GM18870 (cell line): ENCODE measurements around the gene CHFR.
"Not testable (repeated sequence)": the region's sequence is repeated elsewhere in the genome, so short reads cannot be mapped to it uniquely, and the experiment has no call there.

Experiments used
- ATAC-seq: cut with Tn5 transposase; IDR thresholded peaks from one replicate; pipeline ENCODE4 v1.9.1; 2021; ENCODE audit warnings: moderate library complexity; ENCODE audit not compliant: unreplicated experiment

The CHFR gene

DNA sequence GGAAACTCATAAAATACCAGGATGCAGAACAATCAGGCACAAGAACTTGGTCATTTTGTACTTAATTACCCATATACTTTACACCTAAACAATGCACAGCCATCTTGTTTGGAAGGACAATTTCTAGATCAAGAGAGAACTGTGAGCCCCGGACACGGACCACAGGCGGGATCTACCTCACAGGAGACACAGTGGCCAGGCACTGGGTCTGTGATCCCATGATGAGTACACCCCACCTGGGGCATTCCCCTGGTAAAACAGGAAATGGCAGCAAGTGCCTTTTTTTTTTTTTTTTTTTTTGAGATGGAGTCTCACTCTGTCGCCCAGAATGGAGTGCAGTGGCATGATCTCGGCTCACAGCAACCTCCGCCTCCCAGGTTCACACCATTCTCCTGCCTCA lies 74.0 kb downstream of the CHFR start:
- no peak for ATAC-seq

DNA sequence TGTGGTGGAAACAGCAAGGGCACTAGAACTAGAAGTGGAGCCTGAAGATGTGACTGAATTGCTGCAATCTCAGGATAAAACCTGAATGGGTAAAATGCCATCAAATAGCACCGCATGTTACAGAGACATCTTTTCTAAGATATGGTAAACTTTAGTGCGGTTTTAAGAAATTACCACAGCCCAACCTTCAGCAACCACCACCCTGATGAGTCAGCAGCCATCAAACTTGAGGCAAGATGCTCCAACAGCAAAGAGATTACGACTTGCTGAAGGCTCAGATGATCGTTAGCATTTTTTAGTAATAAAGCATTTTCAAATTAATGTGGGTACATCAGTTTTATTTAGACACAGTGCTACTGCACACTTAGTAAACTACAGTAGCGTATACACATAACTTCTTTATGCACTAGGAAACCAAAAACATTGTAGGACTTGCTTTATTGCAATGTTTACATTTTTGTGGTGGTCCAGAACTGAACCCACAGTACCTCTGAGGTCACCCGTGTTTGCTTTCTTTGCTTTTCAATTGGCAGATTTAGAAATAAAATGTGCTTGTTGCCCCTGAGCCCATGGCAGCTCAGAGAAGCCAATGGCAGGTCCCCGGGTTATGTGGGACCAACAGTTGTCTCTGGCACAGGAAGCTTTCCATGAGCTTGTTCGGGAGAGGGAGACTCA lies 74.6 kb downstream of the CHFR start:
- no peak for ATAC-seq

DNA sequence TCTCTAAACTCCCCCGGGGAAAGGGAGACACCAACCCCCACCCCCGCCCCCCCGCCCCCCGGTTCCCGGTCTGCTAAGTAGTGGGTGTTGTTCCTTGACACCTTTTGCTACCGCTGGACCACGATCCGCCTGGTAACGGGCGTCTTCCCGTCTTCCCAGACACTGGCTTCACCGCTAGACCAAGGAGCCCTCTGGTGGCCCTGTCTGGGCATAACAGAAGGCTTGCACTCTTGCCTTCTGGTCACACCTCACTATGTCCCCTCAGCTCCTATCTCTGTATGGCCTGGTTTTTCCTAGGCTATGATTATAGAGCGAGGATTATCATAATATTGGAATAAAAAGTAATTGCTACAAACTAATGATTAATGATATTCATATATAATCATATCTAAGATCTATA lies 78.0 kb downstream of the CHFR start:
- ATAC-seq, result not testable (repeated sequence)

DNA sequence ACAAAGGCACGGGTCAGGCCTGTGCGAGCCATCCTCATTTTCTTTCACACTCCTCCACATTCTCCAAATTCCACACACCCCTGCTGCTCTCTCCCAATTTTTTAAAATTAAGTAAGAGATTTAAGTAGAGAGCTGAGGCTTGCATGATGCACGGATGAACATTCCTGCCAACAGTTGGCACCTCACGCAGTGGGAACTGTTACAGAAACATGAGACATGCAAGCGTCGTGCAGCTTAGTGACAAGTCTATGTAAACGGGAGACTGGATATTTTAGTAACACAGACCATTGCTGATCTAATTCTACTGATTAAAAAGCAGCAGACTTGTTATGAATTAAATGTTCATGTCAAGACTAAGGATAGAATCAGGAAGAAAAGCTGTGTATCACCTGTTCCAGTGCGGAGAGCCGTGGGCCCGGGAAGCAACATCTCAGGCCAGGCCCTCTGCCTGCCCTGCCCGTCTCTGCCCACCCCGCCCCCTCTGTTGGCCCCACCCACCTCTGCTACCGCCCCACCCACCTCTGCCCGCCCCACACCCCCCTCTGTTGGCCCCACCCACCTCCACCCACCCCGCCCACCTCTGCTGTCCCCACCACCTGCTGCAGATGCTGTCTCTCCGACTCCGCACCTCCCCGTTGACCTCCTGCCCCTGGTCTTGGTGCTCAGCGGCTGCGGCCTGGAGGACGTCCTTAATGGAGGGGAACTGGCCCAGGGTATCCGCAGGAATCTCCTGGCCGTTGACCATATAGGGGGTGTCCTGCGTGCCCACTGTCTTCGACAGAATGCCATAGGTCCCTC lies 79.9 kb downstream of the CHFR start:
- no peak for ATAC-seq

DNA sequence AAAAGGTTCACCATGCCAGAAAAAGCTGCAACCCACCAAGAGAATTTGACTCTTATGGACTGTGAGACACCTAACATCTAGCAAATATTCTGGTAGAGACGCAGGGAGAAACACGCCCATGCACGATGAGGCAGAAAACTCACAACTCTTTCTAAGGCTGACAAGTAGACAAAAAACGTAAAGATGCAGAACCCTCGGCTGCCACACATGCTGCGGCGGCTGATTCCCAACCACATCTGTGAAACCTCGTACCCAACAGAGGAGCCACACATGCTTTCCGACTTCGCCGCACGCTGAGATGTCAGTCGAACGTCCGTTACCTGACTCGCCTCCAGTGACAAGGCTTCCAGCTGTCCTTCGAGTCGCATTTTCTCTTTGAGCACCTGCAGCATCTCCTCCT lies 80.5 kb downstream of the CHFR start:
- no peak for ATAC-seq

DNA sequence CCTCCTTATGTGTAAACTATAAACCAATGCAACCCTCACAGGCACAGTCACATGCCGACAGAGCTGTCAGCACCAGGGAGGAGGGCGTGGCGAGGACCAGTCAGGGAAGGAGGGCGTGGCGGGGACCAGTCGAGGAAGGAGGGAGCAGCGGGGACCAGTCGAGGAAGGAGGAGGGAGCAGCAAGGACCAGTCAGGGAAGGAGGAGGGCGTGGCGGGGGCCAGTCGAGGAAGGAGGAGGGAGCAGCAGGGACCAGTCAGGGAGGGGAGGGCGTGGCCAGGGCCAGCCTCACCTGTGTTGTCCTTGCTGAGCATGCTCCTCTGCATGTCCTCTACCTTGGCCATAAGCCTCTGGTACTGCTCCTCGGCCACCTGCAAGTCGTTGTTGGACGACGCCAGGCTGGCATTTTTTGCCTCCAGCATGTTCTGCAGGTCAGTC lies 83.0 kb downstream of the CHFR start:
- no peak for ATAC-seq

DNA sequence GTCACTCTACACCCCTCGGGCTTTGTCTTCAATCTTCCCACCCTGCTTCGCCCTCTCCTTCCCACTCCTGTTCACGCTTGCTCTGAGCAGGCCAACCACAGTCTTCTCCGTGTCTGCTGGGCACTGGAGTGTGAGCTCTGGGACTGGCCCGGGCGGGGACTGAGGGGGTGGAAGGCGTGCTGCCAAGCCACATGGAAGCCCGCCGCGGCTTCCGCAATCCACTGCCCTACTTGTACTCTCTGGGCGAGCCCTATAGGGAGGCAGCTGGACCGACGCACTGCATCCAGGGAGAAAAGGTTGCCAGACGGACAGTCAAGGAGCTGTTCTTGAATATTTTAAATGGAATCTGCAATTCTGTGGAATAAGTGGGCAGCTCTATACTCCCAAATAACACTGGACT lies 83.5 kb downstream of the CHFR start:
- no peak for ATAC-seq

DNA sequence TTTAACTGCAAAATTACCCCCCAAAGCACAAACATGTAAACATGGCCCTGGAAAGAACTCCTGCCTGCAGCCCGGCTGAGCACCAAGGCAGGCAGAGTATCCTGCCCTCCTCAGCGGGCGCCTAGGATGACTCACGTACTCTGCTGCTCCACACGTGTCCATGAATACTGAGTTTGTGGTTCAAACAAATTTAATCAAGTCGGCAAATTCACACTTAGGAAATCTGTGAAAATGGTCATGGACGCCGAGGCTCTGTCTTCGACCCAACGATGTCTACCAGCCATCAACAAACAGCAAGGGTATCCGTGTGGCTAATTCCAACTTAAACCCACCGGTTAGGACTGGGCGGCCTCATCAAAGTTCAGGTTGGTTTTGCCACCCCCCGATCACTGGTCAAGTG lies 84.3 kb downstream of the CHFR start:
- ATAC-seq, result no peak

DNA sequence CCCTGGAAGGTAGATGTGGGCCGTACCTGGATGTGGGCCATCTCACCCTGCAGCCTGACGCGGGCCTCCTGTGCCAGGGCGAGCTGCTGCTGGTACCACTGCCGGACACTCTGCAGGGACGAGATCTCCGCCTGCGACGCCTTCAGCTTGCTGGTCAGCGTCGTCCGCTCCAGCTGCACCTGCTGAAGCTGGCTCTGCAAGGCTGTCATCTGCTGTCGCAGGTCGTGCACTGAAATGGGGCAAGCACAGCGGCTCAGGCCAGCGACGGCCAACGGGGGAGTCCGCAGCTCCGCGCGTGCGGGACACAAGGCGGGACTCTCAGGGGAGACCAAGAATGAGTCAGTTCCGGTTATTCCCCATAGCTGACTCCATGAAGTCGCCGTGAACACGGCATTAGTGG lies 85.7 kb downstream of the CHFR start:
- no peak for ATAC-seq

DNA sequence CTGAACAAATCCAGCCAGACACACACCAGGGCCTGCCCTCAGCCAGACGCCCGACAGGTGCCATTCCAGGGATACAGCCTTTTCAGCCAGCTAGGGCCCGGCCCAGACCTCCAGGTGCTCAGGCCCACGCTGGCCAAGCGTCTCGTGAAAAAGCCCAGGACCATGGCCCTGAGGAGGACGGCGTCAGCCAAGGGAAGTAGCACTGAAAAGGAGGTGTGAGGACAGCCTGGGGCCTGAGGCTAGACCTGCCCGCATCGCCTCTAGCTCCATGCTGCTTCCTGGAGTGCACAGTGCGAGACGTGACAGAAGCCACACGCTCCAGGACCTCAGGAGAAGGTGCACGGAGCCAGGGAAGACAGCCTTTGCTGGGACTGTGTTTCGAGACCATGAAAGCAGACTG lies 88.6 kb downstream of the CHFR start:
- ATAC-seq, result no peak

DNA sequence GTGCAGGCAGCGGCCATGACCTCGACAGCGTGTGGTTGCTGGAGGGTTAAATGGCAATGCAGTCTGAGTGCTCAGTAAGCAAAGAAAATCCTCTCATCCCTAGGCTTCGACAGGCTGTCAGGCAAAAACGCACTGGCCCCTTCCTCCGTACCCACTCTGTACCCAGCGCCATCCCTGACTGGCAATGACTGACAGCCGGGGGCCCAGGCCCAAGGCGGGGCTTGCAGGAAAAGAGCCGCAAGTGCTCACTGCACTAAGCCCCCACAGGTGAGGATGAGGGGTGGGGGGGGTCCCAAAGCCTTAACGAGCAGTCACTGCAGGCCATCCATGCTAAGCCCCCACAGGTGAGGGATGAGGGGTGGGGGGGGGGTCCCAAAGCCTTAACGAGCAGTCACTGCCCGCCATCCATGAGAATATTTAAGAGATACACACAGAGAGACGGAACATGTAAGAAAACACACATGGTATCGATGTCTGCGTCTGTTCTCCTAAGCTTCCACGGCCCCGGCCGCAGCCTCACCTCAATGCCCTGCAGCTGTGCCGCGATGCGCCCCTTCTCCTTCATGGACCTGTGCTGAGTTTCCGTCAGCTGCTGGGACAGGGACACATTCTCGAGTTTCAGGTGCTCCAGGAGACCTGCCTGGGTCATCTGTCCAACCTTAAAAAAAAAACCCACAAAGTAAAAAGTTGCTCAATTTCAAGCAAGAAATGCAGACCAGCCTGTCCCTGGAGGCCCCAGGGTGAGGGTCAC lies 89.4 kb downstream of the CHFR start:
- no peak for ATAC-seq

DNA sequence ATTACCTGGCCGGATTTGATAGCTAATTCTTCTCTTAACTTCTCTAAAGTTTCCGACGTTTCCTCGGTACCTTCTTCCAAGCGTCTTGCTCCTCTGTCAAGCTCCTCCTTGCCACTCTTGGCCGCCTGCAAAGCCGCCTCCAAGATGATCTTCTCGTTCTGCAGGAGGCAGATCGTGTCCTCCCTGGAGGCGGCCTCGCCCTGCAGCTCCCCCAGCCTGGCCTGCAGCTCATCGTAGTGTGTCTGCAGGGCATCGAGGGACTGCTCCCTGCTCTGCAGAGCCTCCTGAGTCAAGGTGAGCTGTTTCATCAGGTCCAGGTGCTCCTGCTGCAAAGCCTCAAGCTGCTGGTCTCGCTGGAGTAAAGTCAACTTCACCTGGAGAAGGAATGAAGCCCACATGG lies 91.6 kb downstream of the CHFR start:
- ATAC-seq, result no peak

DNA sequence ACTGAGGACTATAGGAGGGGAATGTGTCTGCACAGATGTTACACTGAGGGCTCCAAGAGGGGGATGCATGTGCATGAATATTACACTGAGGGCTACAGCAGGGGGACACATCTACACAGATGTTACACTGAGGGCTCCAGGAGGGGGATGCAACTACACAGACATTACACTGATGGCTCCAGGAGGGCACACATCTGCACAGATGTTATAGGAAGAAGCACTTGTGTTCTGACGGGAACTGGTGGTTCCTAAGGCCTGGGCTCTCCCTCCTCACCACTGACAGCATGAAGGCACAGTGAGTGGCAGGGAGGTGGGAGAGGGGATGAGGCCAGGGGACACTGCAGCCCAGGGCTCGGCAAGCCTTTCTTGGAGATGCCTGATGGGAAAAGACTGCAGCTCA lies 95.5 kb downstream of the CHFR start:
- not testable (repeated sequence) for ATAC-seq

DNA sequence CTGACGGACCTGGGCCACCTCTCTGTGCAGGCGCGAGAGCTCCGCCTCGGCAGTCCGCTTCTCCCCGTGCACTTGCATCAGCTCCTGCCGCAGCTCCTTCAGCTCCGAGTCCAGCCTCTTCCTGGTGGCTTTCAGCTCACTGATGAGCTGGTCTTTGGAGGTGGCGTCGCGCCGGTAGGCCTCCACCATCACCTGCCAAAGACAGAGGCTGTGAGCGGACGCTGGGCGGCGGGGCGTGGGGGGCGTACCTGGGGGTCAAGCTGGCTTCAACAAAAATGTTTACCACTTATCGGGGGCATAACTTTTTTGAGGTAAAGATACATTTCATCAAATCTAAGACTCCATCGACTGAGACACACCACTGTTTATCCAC lies 98.3 kb downstream of the CHFR start:
- no peak for ATAC-seq

DNA sequence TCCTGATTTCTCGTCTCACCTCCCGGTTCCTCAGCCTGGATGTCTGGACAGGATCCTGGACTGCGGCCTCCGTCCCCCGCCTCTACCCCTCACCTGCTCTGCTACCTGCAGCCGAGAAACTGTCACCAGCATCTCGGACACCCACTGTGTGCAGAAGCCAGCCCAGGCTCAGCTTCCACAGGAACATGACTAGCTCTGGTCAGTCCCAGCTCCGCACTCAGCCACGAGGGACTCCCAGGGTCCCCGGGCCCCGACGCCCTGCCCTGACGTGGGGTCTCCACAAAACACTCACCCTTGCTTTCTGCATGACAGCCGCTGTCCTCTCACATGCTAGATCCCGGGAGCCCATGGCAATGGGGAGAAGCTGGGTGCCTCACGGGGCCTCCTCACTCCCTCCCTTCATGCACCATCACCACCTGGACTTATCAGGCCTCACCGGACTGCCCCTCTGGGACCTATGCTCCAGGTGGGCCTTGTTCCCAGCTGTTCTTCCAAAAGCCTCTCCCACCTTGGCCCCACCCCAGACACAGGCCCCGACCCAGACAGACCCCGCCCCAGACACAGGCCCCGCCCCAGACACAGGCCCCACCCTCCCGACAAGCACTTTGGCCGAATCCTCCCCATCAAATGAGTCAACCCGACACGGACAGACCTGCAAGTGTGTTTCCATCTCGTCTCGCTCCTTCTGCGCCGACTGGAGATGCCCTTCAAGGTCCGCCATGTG lies 98.9 kb downstream of the CHFR start:
- no peak for ATAC-seq

DNA sequence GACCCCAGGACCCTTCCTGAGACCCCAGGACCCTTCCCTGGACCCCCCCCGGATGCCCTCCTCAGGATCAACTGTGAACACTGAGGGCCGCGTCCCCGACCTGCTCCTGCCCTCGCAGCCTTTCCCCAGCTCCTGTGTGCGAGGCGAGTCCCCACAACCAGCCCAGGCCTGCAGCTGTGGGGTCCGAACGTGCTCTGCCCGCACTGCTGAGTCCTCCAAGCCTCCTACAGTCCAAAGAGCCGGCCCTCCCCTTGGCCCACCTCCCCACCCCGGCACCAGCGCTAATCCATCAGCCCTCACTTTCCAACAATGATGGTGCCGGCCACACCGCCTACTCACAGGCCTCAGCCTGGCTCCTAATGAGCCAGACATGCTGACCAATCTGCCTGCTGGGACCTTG lies 99.5 kb downstream of the CHFR start:
- no peak for ATAC-seq

DNA sequence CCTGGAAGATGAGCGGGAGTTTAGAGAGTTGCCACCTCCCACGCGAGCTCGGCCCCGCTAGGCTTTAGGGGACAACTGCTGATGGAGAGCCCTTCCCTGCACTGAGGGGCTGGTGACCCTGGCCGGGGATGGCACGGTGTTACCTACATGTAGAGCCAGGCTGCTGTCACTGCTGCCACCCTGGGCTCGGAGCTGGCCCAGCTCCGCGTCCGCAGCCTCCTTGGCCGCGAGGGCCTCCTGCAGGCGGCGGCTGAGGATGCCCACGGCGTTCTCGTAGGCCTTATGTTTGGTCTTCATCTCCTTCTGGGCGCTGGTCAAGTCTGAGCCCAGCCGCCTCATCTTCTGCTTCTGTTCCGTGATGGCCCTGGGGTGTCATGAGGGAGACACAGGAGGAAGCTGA lies 101.2 kb downstream of the CHFR start:
- ATAC-seq, result no peak

DNA sequence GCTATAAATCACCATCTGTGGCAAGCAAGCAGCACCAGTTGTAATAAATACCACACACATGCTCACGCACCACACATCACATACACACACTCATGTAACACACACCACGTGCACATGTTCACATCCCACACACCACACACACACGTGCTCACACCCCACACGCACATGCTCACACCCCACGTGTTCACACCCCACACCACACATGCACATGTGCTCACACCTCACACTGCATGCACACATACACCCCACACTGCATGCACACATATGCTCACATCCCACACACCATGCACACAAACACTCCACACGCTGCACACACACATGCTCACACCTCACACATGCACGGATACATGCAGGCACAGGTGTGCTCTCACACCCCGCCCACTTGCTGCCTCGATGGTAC lies 102.8 kb downstream of the CHFR start:
- no peak for ATAC-seq

DNA sequence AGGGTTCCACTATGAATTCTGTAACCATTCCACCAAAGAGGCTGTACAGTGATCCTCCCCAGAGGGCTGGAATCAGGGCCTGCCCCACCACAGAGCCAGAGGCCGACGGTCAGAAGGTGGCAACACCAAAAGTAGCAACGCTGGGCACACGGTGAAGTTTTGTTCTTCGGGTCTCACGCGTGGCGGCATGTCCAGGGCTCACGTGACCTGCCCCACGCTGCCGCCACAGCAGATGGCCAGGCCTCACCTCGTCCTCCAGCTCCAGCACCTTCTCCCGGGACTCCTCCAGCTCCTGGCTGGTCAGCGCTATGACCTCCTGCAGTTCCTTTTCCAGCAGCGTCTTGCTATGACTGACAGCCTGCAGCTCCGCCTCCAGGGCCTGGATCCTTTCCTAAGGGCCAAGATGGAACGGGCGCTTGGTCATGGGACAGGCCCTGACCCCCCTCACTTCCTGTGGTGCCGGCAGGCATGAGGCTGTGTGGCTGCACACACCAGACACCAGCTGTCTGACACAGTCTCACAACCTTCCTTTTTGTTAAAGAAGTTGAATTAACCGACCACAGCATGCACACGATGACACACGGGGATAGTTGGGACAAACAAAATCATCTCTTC lies 103.4 kb downstream of the CHFR start:
- ATAC-seq, result no peak
